HepG2 (cell line): Measurements from ENCODE around the gene SCAMP3. TPM values are rescaled to one million over a fixed set of nuclear protein-coding genes. Genes with fewer than 3 reads are reported as not detected.

Experiments
- CREM ChIP-seq, 2 experiments: sonication (generic) in 1 of 2; formaldehyde crosslinking in 1 of 2; IDR thresholded peaks; 2 replicates each; pipeline versions ENCODE4 v1.4.0 to v1.6.1; 2016 to 2020; ENCODE audit warnings: antibody characterized with exemption in 1 of 2, mild to moderate bottlenecking in 1 of 2, missing genetic modification reagents in 1 of 2
- CTCF ChIP-seq: sonication (generic); formaldehyde crosslinking; IDR thresholded peaks from 2 replicates; pipeline ENCODE4 v1.5.0; 2020; ENCODE audit warnings: mild to moderate bottlenecking, missing genetic modification reagents, moderate library complexity
- FIP1L1 ChIP-seq: fragments of 200-400 bp; formaldehyde crosslinking; IDR thresholded peaks from 2 replicates; pipeline ENCODE4 v1.6.1; 2018; ENCODE audit warnings: low read depth, mild to moderate bottlenecking, low read length, moderate library complexity, borderline replicate concordance; ENCODE audit not compliant: insufficient read depth
- MED1 ChIP-seq: sonication (generic); formaldehyde crosslinking; IDR thresholded peaks from 2 replicates; pipeline ENCODE4 v1.4.0; 2020; ENCODE audit warnings: missing genetic modification reagents
- MXD1 ChIP-seq: sonication (generic); formaldehyde crosslinking; IDR thresholded peaks from 2 replicates; pipeline ENCODE4 v1.4.0; 2020; ENCODE audit warnings: mild to moderate bottlenecking, missing genetic modification reagents
- RFX5 ChIP-seq: IDR thresholded peaks from 2 replicates; pipeline ENCODE4 v1.6.1; 2011; ENCODE audit warnings: low read depth, low read length, improper control_type of control experiment
- SSRP1 ChIP-seq: IDR thresholded peaks from 2 replicates; pipeline ENCODE4 v1.6.1; 2016; ENCODE audit warnings: control low read depth
- ZBTB2 ChIP-seq: sonication (generic); formaldehyde crosslinking; IDR thresholded peaks from 2 replicates; pipeline ENCODE4 v1.8.0; 2022; ENCODE audit warnings: low read depth, missing genetic modification reagents
- ZKSCAN1 ChIP-seq: fragments of 150-350 bp; IDR thresholded peaks from 2 replicates; pipeline ENCODE4 v1.6.1; 2014; ENCODE audit warnings: low read length
- ZNF280D ChIP-seq: sonication (generic); formaldehyde crosslinking; IDR thresholded peaks from 2 replicates; pipeline ENCODE4 v1.5.1; 2020; ENCODE audit warnings: mild to moderate bottlenecking, missing genetic modification reagents
- ZNF367 ChIP-seq: sonication (generic); formaldehyde crosslinking; IDR thresholded peaks from 2 replicates; pipeline ENCODE4 v1.4.0; 2020; ENCODE audit warnings: missing genetic modification reagents, borderline replicate concordance
- ZNF687 ChIP-seq: sonication (generic); formaldehyde crosslinking; IDR thresholded peaks from 2 replicates; pipeline ENCODE4 v1.5.1; 2020; ENCODE audit warnings: mild to moderate bottlenecking, missing genetic modification reagents, moderate library complexity
- ZSCAN29 ChIP-seq: sonication (generic); formaldehyde crosslinking; conservative IDR thresholded peaks from 2 replicates; pipeline ENCODE4 v1.4.0; 2020; ENCODE audit warnings: mild to moderate bottlenecking, missing genetic modification reagents
- ZSCAN5A ChIP-seq: sonication (generic); formaldehyde crosslinking; IDR thresholded peaks from 2 replicates; pipeline ENCODE4 v1.8.0; 2022; ENCODE audit warnings: mild to moderate bottlenecking, missing genetic modification reagents, borderline replicate concordance
- polyA plus RNA-seq, 8 experiments: library from polyadenylated mRNA; depleted of rRNA in 3 of 8; stranded (reverse) in 7 of 8; unstranded in 1 of 8; fragments of >200 nt; fragmentation: Illumina TruSeq in 4 of 8; extraction: Trizol in 4 of 8; gene quantifications; 2 replicates each; pipeline versions ENCODE4 v1.2.1 to v1.2.3, GENCODE V29; 2011 to 2016; ENCODE audit warnings: low read depth in 4 of 8, missing spikeins in 1 of 8, mixed read lengths in 1 of 8; ENCODE audit not compliant: insufficient read depth in 1 of 8
- total RNA-seq, 5 experiments: library from RNA; depleted of rRNA; stranded (reverse); fragments of >200 nt; fragmentation: Illumina TruSeq; extraction: Trizol; gene quantifications; 2 replicates each; pipeline ENCODE4 v1.2.3, GENCODE V29; 2016; ENCODE audit warnings: low read depth in 1 of 5

The SCAMP3 gene
- total and polyA plus RNA-seq, 2 of the 13 experiments (the other 11 are each of a cell fraction or from before 2014, with no cell fraction given), result 46.8 to 83.3 TPM

GRCh38 chr1:155308493-155309422 lies 46.6 kb upstream of the SCAMP3 start, which contains the start of gene FDPS (continued):
- TF ChIP-seq ZBTB2, result no peak
- TF ChIP-seq ZKSCAN1, result no peak
- no peak for TF ChIP-seq SSRP1 (CRISPR knock-in tag)
- TF ChIP-seq CTCF (CRISPR knock-in tag), result no peak; the same call in 1 of the 2 replicates
- peak; percentile 53; the same call in 1 of the 2 replicates for TF ChIP-seq ZSCAN29 (CRISPR knock-in tag)
- peak; percentile 71; the same call in 1 of the 2 replicates for TF ChIP-seq ZSCAN5A (CRISPR knock-in tag)
- TF ChIP-seq RFX5, result peak; percentile 78
- TF ChIP-seq MXD1, result no peak
- no peak for TF ChIP-seq FIP1L1
- TF ChIP-seq ZNF280D (CRISPR knock-in tag), result no peak; the same call in 1 of the 2 replicates
- TF ChIP-seq ZNF687 (CRISPR knock-in tag), result peak; percentile 92
- TF ChIP-seq MED1 (CRISPR knock-in tag), result peak; percentile 87
- TF ChIP-seq ZNF367 (CRISPR knock-in tag), result no peak
- TF ChIP-seq CREM (IDR thresholded peaks at IDR 0.05), result peak; percentile 99
- TF ChIP-seq CREM (CRISPR knock-in tag; IDR thresholded peaks at IDR 0.05), result peak; percentile 56; the same call in 1 of the 2 replicates
